SH-SY5Y (cell line): ENCODE measurements around the gene ACVR1.

Experiments used
- GATA2 ChIP-seq: IDR thresholded peaks from 2 replicates; pipeline ENCODE4 v1.6.1; 2011; ENCODE audit warnings: mild to moderate bottlenecking, low read depth, low read length
- GATA3 ChIP-seq: IDR thresholded peaks from 2 replicates; pipeline ENCODE4 v1.6.1; 2011; ENCODE audit warnings: low read depth, mild to moderate bottlenecking, low read length, moderate library complexity

DNA sequence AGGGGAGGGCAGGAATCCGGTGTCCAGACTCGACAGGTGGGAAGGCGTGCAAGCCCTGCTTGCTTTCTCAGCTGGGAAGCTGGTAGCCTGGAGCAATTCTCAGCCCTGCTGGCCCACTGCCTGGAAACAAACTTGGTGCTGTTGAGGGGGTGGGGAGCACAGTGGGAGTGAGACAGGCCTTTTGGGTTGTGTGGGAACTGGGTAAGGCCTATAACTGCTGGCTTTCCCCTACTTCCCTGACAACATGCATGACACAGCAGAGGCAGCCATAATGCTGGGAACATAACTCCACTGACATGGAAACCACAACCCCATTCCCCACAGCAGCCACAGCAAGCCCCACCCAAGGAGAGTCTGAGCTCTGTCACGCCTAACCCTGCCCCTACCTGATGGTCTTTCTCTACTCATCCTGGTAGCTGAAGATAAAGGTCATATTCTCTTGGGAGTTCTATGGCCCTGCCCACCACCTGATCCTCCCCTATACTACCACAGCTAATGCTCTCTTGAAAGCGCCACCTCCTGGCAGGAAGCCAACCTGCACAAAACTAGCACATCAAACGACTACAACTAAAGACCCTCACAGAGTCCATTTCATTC, 124.6 kb downstream of the ACVR1 start:
- no peak for TF ChIP-seq GATA2
- TF ChIP-seq GATA3, result no peak
